Stimulated activated naive B cell treated with anti-CD40 and anti-IgM and Interleukin-4, amounts not matched to agents 10 μg/mL and 1 μg/mL and 100 μg/mL, for 72 hours (primary cell): ENCODE results near the gene SH3GL3.

Experiments used
- ATAC-seq, 2 donors: fragments of 150-1000 bp; cut with Tn5 transposase; replicated peaks; 2 replicates each; pipeline ENCODE4 v1.10.0; 2021; ENCODE audit warnings: moderate library complexity in 1 of 2
- DNase-seq: peaks from one replicate; pipeline ENCODE4 v3.0.0; 2021
- H3K27ac Mint-ChIP-seq: one replicate; pipeline ENCODE4 v1.8.0; 2022; ENCODE audit warnings: mild to moderate bottlenecking, mixed read lengths
- H3K27me3 Mint-ChIP-seq, 2 donors: one replicate each; pipeline ENCODE4 v1.8.0; 2022; ENCODE audit warnings: mixed read lengths in 2 of 2
- H3K36me3 Mint-ChIP-seq, 2 donors: one replicate each; pipeline ENCODE4 v1.8.0; 2022; ENCODE audit warnings: mixed read lengths in 2 of 2, mild to moderate bottlenecking in 1 of 2
- H3K4me1 Mint-ChIP-seq, 2 donors: one replicate each; pipeline ENCODE4 v1.8.0; 2022; ENCODE audit warnings: mixed read lengths in 2 of 2, mild to moderate bottlenecking in 1 of 2
- H3K4me3 Mint-ChIP-seq, 2 donors: one replicate each; pipeline ENCODE4 v1.8.0; 2022; ENCODE audit warnings: mild to moderate bottlenecking in 2 of 2, mixed read lengths in 2 of 2, moderate library complexity in 1 of 2
- H3K9me3 Mint-ChIP-seq, 2 donors: one replicate each; pipeline ENCODE4 v1.8.0; 2022; ENCODE audit warnings: mixed read lengths in 2 of 2, mild to moderate bottlenecking in 1 of 2

The SH3GL3 gene

DNA sequence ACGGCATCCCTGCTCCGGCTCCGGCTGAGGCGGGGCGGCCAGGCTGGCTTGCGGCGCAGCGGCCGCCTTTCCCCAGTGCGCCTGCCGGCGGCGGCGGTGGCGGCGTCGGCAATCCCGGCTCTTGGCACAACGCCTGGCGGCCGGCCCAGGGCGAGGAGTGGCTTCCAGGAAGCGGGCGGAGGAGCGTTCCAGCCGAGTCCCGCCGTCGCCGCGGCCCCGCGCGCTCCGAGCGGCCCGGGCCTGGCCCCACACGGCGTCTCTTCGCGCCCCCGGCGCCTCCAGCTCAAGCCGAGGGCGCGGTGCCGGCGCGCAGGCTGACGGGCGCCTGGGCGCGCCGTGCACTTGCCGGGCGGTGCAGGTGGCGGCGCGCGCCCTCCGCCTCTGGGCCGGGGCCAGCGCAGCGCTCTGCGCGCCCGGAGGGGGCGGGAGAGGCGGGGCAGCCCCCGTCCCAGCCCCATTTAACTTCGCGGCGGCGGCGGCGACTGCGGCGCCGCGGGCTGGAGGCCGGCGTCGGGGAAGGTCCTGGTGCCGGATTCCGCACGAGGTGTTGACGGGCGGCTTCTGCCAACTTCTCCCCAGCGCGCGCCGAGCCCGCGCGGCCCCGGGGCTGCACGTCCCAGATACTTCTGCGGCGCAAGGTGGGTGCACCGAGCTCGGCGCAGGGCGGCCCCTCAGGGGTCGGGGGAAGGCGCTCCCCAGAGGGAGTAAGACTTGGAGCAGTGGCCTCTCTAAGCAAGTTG lies 206.7 kb downstream of the SH3GL3 start, which contains the start of gene ADAMTSL3:
ADAMTSL3 (plus strand) TSS at position 485 of the 740 bp plus-strand sequence. CDS start 1,639 bp downstream, outside the sequence.
- Mint-ChIP-seq H3K4me3 (no peak within 1 kb of the TSS), H3K27me3 (peaks cover 33 to 50% of the 10 kb centered on the region in 2 donors), H3K36me3 (no peaks in the 10 kb centered on the region), H3K4me1 (no peaks in the 10 kb centered on the region), H3K9me3 (peaks cover 0 to 3% of the 10 kb centered on the region in 2 donors), H3K27ac (no peak within 1 kb of the TSS)
- no peak for DNase-seq
- ATAC-seq, result no peak

- DNase-seq, result no peak
- H3K27me3 Mint-ChIP-seq, result peaks cover 33 to 50% of the 10 kb centered on the region in 2 donors
- no peak overlapping the region for H3K4me3 Mint-ChIP-seq
Observed at GRCh38 chr15:83654379-83655236, 207.5 kb downstream of the SH3GL3 start.

DNA sequence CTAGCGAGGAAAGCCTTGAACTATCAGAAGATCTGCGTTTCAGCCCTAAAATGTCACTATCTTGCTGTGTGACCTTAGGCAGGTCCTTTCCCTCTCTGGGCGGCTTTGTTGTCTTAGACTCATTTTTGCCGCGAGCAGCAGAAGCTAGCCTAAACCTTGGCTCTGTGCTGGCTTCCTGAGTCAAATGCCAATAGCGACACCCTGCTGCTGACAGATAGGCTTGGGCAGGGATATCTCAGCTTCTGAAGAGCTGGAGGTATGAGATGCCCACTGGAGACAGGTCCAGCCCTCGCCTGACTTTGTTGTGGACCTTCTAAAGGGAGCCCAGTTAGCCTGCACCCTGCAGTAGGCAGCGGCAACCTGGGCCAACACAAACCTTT lies 208.1 kb downstream of the SH3GL3 start:
- no peaks in the 10 kb centered on the region for H3K4me1 Mint-ChIP-seq
- H3K36me3 Mint-ChIP-seq, result no peaks in the 10 kb centered on the region
- ATAC-seq (no peak), DNase-seq (no peak)
- peaks cover 33 to 45% of the 10 kb centered on the region in 2 donors for H3K27me3 Mint-ChIP-seq
- H3K27ac Mint-ChIP-seq, result no peak overlapping the region
- peaks cover 0 to 8% of the 10 kb centered on the region in 2 donors for H3K9me3 Mint-ChIP-seq
- H3K4me3 Mint-ChIP-seq, result no peak overlapping the region

More at GRCh38 chr15:83654379-83655236, 207.5 kb downstream of the SH3GL3 start:
- Mint-ChIP-seq H3K9me3 (peaks cover 0 to 8% of the 10 kb centered on the region in 2 donors), H3K27ac (no peak overlapping the region), H3K36me3 (no peaks in the 10 kb centered on the region), H3K4me1 (no peaks in the 10 kb centered on the region)
- ATAC-seq, result no peak

- Mint-ChIP-seq H3K36me3 (no peaks in the 10 kb centered on the region), H3K27ac (no peak overlapping the region), H3K4me3 (no peak overlapping the region), H3K9me3 (peaks cover 0 to 8% of the 10 kb centered on the region in 2 donors), H3K27me3 (peaks cover 33 to 40% of the 10 kb centered on the region in 2 donors), H3K4me1 (no peaks in the 10 kb centered on the region)
- no peak for DNase-seq
- ATAC-seq, result no peak
Observed at GRCh38 chr15:83656192-83656591, 209.1 kb downstream of the SH3GL3 start.

DNA sequence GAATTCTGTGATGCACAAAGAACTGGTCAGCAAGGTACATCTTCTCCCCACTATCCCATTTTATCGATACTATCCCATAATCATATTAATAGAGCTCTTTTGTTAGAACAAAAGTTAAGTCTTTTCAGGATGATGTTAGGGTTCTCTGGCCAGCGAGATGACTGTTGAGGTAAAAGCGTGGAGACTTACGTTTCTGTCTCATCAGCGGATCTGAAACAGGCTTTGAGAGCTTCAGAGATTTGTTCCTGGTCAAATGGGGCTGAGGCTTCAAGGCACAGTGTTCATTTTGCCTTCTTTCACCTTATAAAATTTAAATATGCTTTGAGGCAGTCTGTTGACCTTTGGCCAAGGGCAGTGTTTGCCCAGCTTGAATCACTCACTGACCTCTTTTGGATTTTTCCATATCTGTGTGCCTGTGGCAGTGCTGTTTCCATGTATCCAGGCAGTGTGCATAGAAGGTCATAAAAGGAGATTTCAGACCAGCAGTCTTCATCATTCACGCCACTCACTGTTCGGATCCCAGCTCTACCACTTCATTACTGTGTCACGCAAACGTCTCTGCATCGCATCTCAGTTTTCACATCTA lies 209.9 kb downstream of the SH3GL3 start:
- peaks cover 28 to 34% of the 10 kb centered on the region in 2 donors for H3K27me3 Mint-ChIP-seq
- peaks cover 0 to 8% of the 10 kb centered on the region in 2 donors for H3K9me3 Mint-ChIP-seq
- no peaks in the 10 kb centered on the region for H3K36me3 Mint-ChIP-seq

GRCh38 chr15:83657549-83657948 lies 210.4 kb downstream of the SH3GL3 start:
- Mint-ChIP-seq H3K27ac (no peak overlapping the region), H3K36me3 (no peaks in the 10 kb centered on the region), H3K9me3 (peaks cover 0 to 8% of the 10 kb centered on the region in 2 donors), H3K4me3 (no peak overlapping the region), H3K4me1 (no peaks in the 10 kb centered on the region), H3K27me3 (peaks cover 23 to 29% of the 10 kb centered on the region in 2 donors)
- DNase-seq (no peak), ATAC-seq (no peak)

More for the DNA sequence above, 209.9 kb downstream of the SH3GL3 start:
- ATAC-seq (no peak), DNase-seq (no peak)
- no peaks in the 10 kb centered on the region for H3K4me1 Mint-ChIP-seq
- H3K27ac Mint-ChIP-seq, result no peak overlapping the region
- no peak overlapping the region for H3K4me3 Mint-ChIP-seq

GRCh38 chr15:83658430-83659416 lies 211.6 kb downstream of the SH3GL3 start:
- ATAC-seq (no peak), DNase-seq (no peak)
- H3K27me3 Mint-ChIP-seq, result peaks cover 14 to 19% of the 10 kb centered on the region in 2 donors

GRCh38 chr15:83659417-83659812 lies 212.3 kb downstream of the SH3GL3 start:
- peaks cover 14 to 16% of the 10 kb centered on the region in 2 donors for H3K27me3 Mint-ChIP-seq
- no peaks in the 10 kb centered on the region for H3K36me3 Mint-ChIP-seq
- no peaks in the 10 kb centered on the region for H3K4me1 Mint-ChIP-seq
- peaks cover 0 to 8% of the 10 kb centered on the region in 2 donors for H3K9me3 Mint-ChIP-seq
- no peak overlapping the region for H3K4me3 Mint-ChIP-seq
- H3K27ac Mint-ChIP-seq, result no peak overlapping the region
- ATAC-seq (no peak), DNase-seq (no peak)

More at GRCh38 chr15:83658430-83659416, 211.6 kb downstream of the SH3GL3 start:
- H3K4me3 Mint-ChIP-seq, result no peak overlapping the region
- H3K4me1 Mint-ChIP-seq, result no peaks in the 10 kb centered on the region
- no peak overlapping the region for H3K27ac Mint-ChIP-seq
- peaks cover 0 to 8% of the 10 kb centered on the region in 2 donors for H3K9me3 Mint-ChIP-seq
- no peaks in the 10 kb centered on the region for H3K36me3 Mint-ChIP-seq

GRCh38 chr15:83665480-83665879 lies 218.3 kb downstream of the SH3GL3 start:
- Mint-ChIP-seq H3K27ac (no peak overlapping the region), H3K9me3 (no peaks in the 10 kb centered on the region), H3K36me3 (no peaks in the 10 kb centered on the region), H3K4me3 (no peak overlapping the region), H3K27me3 (no peaks in the 10 kb centered on the region), H3K4me1 (no peaks in the 10 kb centered on the region)
- no peak for DNase-seq
- no peak for ATAC-seq
